Measurements from ENCODE around the gene CXCL14. TPM values are rescaled to one million over a fixed set of nuclear protein-coding genes. Genes with fewer than 3 reads are reported as not detected.

CXCL14 gene
- total RNA-seq, 1 experiment from 2014 or later = not detected

GRCh38 chr5:135526924-135527323 is 51.9 kb downstream of the CXCL14 start:
- Histone ChIP-seq H3K79me2 (ENCODE audit: low read length) (no peaks in the 10 kb centered on the region), H3K9me2 (replicated peaks; ENCODE audit: low read length) (no peaks in the 10 kb centered on the region), H3K27ac (ENCODE audit: low read length) (no peak overlapping the region), H3F3A (ENCODE audit: low read length, unreplicated experiment) (no peaks in the 10 kb centered on the region), H3K4me2 (ENCODE audit: low read length) (no peak overlapping the region), H3K27me3 (ENCODE audit: low read length) (no peaks in the 10 kb centered on the region), H3K4me1 (ENCODE audit: insufficient read depth, low read length) (no peaks in the 10 kb centered on the region), H2AFZ (ENCODE audit: low read length) (no peak overlapping the region), H3K4me3 (ENCODE audit: low read length) (no peak overlapping the region), H3K9me3 (ENCODE audit: low read length) (no peaks in the 10 kb centered on the region), H4K20me1 (ENCODE audit: low read length) (no peaks in the 10 kb centered on the region), H3K36me3 (ENCODE audit: low read depth, low read length) (no peaks in the 10 kb centered on the region), H3K9ac (ENCODE audit: low read length) (no peak overlapping the region)
- CTCF ChIA-PET = no interaction called here
- POLR2A ChIA-PET (ENCODE audit: unreplicated experiment) = no interaction called here
- ATAC-seq (no peak), DNase-seq (no peak)
- TF ChIP-seq CTCF (conservative IDR thresholded peaks at IDR 0.05; ENCODE audit: low read depth, low read length) (no peak), EZH2 (IDR thresholded peaks at IDR 0.05; ENCODE audit: low read length, unreplicated experiment) (no peak), EZH2phosphoT487 (IDR thresholded peaks at IDR 0.05; ENCODE audit: borderline replicate concordance, low read length) (no peak)
- intact Hi-C loops (cut with micrococcal nuclease) = no loop called here
- no TSS peak for BruUV-seq (replicated peaks)

- Histone ChIP-seq H3K9ac (ENCODE audit: low read length) (no peak overlapping the region), H3K79me2 (ENCODE audit: low read length) (no peaks in the 10 kb centered on the region), H3K4me1 (ENCODE audit: insufficient read depth, low read length) (no peaks in the 10 kb centered on the region), H4K20me1 (ENCODE audit: low read length) (no peaks in the 10 kb centered on the region), H3K4me2 (ENCODE audit: low read length) (no peak overlapping the region), H3K9me2 (replicated peaks; ENCODE audit: low read length) (no peaks in the 10 kb centered on the region), H3K4me3 (ENCODE audit: low read length) (no peak overlapping the region), H3K27me3 (ENCODE audit: low read length) (peaks cover 8% of the 10 kb centered on the region; the same call in 1 of the 2 replicates), H3K36me3 (ENCODE audit: low read depth, low read length) (no peaks in the 10 kb centered on the region), H3F3A (ENCODE audit: low read length, unreplicated experiment) (no peaks in the 10 kb centered on the region), H3K27ac (ENCODE audit: low read length) (no peak overlapping the region), H3K9me3 (ENCODE audit: low read length) (no peaks in the 10 kb centered on the region), H2AFZ (ENCODE audit: low read length) (no peak overlapping the region)
- no peak for TF ChIP-seq EZH2 (IDR thresholded peaks at IDR 0.05; ENCODE audit: low read length, unreplicated experiment)
- TF ChIP-seq CTCF (conservative IDR thresholded peaks at IDR 0.05; ENCODE audit: low read depth, low read length) = no peak
- TF ChIP-seq EZH2phosphoT487 (IDR thresholded peaks at IDR 0.05; ENCODE audit: borderline replicate concordance, low read length) = no peak
- POLR2A ChIA-PET (ENCODE audit: unreplicated experiment) = no interaction called here
- CTCF ChIA-PET = no interaction called here
- intact Hi-C loops (cut with micrococcal nuclease) = no loop called here
- no peak for ATAC-seq
- DNase-seq = no peak
- no TSS peak for BruUV-seq (replicated peaks)
Measured at GRCh38 chr5:135521964-135522363, 56.8 kb downstream of the CXCL14 start.

Other genes starting within 250 kb of the CXCL14 start
- gene MACROH2A1, start 179.8 kb downstream of the CXCL14 start, total RNA-seq (2014; rRNA removed) = 388 and 455 TPM in 2 replicates
- not detected in 2 replicates for gene DCANP1, start 131.6 kb downstream of the CXCL14 start, total RNA-seq (2014; rRNA removed)
- gene TIFAB, start 126.6 kb downstream of the CXCL14 start, total RNA-seq (2014; rRNA removed) = not detected in 2 replicates
- not detected in 2 replicates for gene NEUROG1, start 43.0 kb downstream of the CXCL14 start, total RNA-seq (2014; rRNA removed)

Measured in PC-3 (cell line).